H1 (cell line): ENCODE measurements around the gene ZNF70.

Source experiments
- ATF2 ChIP-seq: IDR thresholded peaks from 2 replicates; pipeline ENCODE4 v1.6.1; 2012; ENCODE audit warnings: low read length, inconsistent platforms
- ATF3 ChIP-seq: IDR thresholded peaks from 2 replicates; pipeline ENCODE4 v1.6.1; 2011; ENCODE audit warnings: low read depth, mild to moderate bottlenecking, low read length; ENCODE audit not compliant: insufficient read depth
- EGR1 ChIP-seq: IDR thresholded peaks from 2 replicates; pipeline ENCODE4 v1.6.1; 2011; ENCODE audit warnings: low read depth, low read length, borderline replicate concordance
- JUN ChIP-seq: IDR thresholded peaks from 2 replicates; pipeline ENCODE4 v1.6.1; 2011; ENCODE audit warnings: low read depth, mild to moderate bottlenecking, improper control_type of control experiment, low read length
- JUND ChIP-seq: IDR thresholded peaks from 2 replicates; pipeline ENCODE4 v1.6.1; 2011; ENCODE audit warnings: mild to moderate bottlenecking, improper control_type of control experiment, low read length
- POLR2A ChIP-seq, 2 experiments: IDR thresholded peaks; 1 replicate in 1 of 2; 2 replicates in 1 of 2; pipeline ENCODE4 v1.6.1; 2011; ENCODE audit warnings: low read depth in 2 of 2, low read length in 2 of 2, mild to moderate bottlenecking in 2 of 2; ENCODE audit errors: control extremely low read depth in 1 of 2
- SRF ChIP-seq: IDR thresholded peaks from 2 replicates; pipeline ENCODE4 v1.6.1; 2011; ENCODE audit warnings: mild to moderate bottlenecking, low read depth, low read length, moderate library complexity
- TAF1 ChIP-seq: IDR thresholded peaks from 2 replicates; pipeline ENCODE4 v1.6.1; 2011; ENCODE audit warnings: mild to moderate bottlenecking, low read depth, low read length
- YY1 ChIP-seq: IDR thresholded peaks from 2 replicates; pipeline ENCODE4 v1.6.1; 2011; ENCODE audit warnings: low read depth, mild to moderate bottlenecking, low read length
- TF ChIP-seq, protein P1 (sequence below), 3 experiments: IDR thresholded peaks; 1 replicate in 2 of 3; 2 replicates in 1 of 3; pipeline versions ENCODE4 v1.5.1 to v1.6.1; 2011; ENCODE audit warnings: low read length in 3 of 3, mild to moderate bottlenecking in 3 of 3, inconsistent platforms in 2 of 3, low read depth in 1 of 3, moderate library complexity in 1 of 3; ENCODE audit not compliant: insufficient read depth in 1 of 3; ENCODE audit errors: control extremely low read depth in 1 of 3
- TF ChIP-seq, protein P2 (sequence below): IDR thresholded peaks from 2 replicates; pipeline ENCODE4 v1.6.1; 2011; ENCODE audit warnings: low read length, improper control_type of control experiment

- no peak for TF ChIP-seq YY1
- TF ChIP-seq, protein P1, sequence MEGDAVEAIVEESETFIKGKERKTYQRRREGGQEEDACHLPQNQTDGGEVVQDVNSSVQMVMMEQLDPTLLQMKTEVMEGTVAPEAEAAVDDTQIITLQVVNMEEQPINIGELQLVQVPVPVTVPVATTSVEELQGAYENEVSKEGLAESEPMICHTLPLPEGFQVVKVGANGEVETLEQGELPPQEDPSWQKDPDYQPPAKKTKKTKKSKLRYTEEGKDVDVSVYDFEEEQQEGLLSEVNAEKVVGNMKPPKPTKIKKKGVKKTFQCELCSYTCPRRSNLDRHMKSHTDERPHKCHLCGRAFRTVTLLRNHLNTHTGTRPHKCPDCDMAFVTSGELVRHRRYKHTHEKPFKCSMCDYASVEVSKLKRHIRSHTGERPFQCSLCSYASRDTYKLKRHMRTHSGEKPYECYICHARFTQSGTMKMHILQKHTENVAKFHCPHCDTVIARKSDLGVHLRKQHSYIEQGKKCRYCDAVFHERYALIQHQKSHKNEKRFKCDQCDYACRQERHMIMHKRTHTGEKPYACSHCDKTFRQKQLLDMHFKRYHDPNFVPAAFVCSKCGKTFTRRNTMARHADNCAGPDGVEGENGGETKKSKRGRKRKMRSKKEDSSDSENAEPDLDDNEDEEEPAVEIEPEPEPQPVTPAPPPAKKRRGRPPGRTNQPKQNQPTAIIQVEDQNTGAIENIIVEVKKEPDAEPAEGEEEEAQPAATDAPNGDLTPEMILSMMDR (IDR thresholded peaks at IDR 0.05; ENCODE audit: control extremely low read depth in 1 of 3, insufficient read depth in 1 of 3, low read depth in 1 of 3, low read length in 3 of 3), result no peak
- no peak for TF ChIP-seq SRF
- no peak for TF ChIP-seq ATF2
- TF ChIP-seq JUND, result no peak
- TF ChIP-seq, protein P2, sequence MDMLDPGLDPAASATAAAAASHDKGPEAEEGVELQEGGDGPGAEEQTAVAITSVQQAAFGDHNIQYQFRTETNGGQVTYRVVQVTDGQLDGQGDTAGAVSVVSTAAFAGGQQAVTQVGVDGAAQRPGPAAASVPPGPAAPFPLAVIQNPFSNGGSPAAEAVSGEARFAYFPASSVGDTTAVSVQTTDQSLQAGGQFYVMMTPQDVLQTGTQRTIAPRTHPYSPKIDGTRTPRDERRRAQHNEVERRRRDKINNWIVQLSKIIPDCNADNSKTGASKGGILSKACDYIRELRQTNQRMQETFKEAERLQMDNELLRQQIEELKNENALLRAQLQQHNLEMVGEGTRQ, result no peak
- no peak for TF ChIP-seq EGR1
- no peak for TF ChIP-seq JUN
- no peak for TF ChIP-seq ATF3
- no peak for TF ChIP-seq TAF1
- TF ChIP-seq POLR2A (IDR thresholded peaks at IDR 0.05; ENCODE audit: control extremely low read depth in 1 of 2, low read depth in 2 of 2, low read length in 2 of 2), result no peak
These were observed 33.4 kb upstream of the ZNF70 start for GRCh38 chr22:23784215-23784732.
